MM.1S (cell line): Measurements from ENCODE around the gene CDH16.
A peak's percentile ranks its signal among the peaks of the same experiment; 100 is the strongest.

Experiments
- DNase-seq: peaks from one replicate; pipeline ENCODE4 v3.0.0-alpha.2; 2015
- H2AFZ ChIP-seq: fragments of 300-600 bp; sonication (generic); 2 replicates; pipeline ENCODE4 v1.6.0; 2016; ENCODE audit warnings: antibody characterized with exemption, low read length
- H3F3A ChIP-seq: fragments of 300-600 bp; sonication (generic); 2 replicates; pipeline ENCODE4 v1.6.1; 2016; ENCODE audit warnings: mild to moderate bottlenecking, antibody characterized with exemption, low read length, moderate library complexity, mixed read lengths; ENCODE audit not compliant: insufficient read depth
- H3K27ac ChIP-seq: fragments of 300-600 bp; sonication (generic); 2 replicates; pipeline ENCODE4 v1.5.1; 2016; ENCODE audit warnings: mild to moderate bottlenecking, low read length
- H3K27me3 ChIP-seq: fragments of 300-600 bp; sonication (generic); replicated peaks from 2 replicates; pipeline ENCODE4 v1.6.0; 2016; ENCODE audit warnings: low read length; ENCODE audit not compliant: insufficient read depth
- H3K36me3 ChIP-seq: fragments of 300-600 bp; sonication (generic); replicated peaks from 2 replicates; pipeline ENCODE4 v1.6.1; 2016; ENCODE audit warnings: mild to moderate bottlenecking, low read length, mixed read lengths; ENCODE audit not compliant: insufficient read depth
- H3K4me1 ChIP-seq: fragments of 300-600 bp; sonication (generic); 2 replicates; pipeline ENCODE4 v1.6.1; 2016; ENCODE audit warnings: low read length, mixed read lengths
- H3K4me2 ChIP-seq: fragments of 300-600 bp; sonication (generic); 2 replicates; pipeline ENCODE4 v1.6.0; 2016; ENCODE audit warnings: low read depth, low read length
- H3K4me3 ChIP-seq: fragments of 300-600 bp; sonication (generic); 2 replicates; pipeline ENCODE4 v1.5.1; 2016; ENCODE audit warnings: low read length, mixed read lengths
- H3K79me2 ChIP-seq: fragments of 300-600 bp; sonication (generic); 2 replicates; pipeline ENCODE4 v1.6.1; 2016; ENCODE audit warnings: mixed run types, low read length, mixed read lengths
- H3K9ac ChIP-seq: fragments of 300-600 bp; sonication (generic); 2 replicates; pipeline ENCODE4 v1.6.1; 2016; ENCODE audit warnings: low read length, mixed read lengths
- H3K9me2 ChIP-seq: fragments of 300-600 bp; sonication (generic); replicated peaks from 2 replicates; pipeline ENCODE4 v1.6.1; 2016; ENCODE audit warnings: mild to moderate bottlenecking, low read length, mixed read lengths; ENCODE audit not compliant: insufficient read depth
- H3K9me3 ChIP-seq: fragments of 300-600 bp; sonication (generic); replicated peaks from 2 replicates; pipeline ENCODE4 v1.6.1; 2016; ENCODE audit warnings: mild to moderate bottlenecking, low read length, mixed read lengths; ENCODE audit not compliant: insufficient read depth
- H4K20me1 ChIP-seq: fragments of 300-600 bp; sonication (generic); 2 replicates; pipeline ENCODE4 v1.6.1; 2016; ENCODE audit warnings: mild to moderate bottlenecking, low read length, moderate library complexity, mixed read lengths; ENCODE audit not compliant: insufficient read depth
- EZH2 ChIP-seq: fragments of 300-600 bp; sonication (generic); optimal IDR thresholded peaks from 2 replicates; pipeline ENCODE3; 2017; ENCODE audit warnings: low read depth, mild to moderate bottlenecking, antibody characterized with exemption, low read length, mixed read lengths
- EZH2phosphoT487 ChIP-seq: fragments of 300-600 bp; sonication (generic); IDR thresholded peaks from 2 replicates; pipeline ENCODE4 v1.6.1; 2018; ENCODE audit warnings: antibody characterized with exemption, low read length
- TF ChIP-seq, protein P1 (sequence below): fragments of 300-600 bp; sonication (generic); IDR thresholded peaks from 2 replicates; pipeline ENCODE4 v1.5.1; 2016; ENCODE audit warnings: antibody characterized with exemption, low read length, mixed read lengths

The CDH16 gene

DNA sequence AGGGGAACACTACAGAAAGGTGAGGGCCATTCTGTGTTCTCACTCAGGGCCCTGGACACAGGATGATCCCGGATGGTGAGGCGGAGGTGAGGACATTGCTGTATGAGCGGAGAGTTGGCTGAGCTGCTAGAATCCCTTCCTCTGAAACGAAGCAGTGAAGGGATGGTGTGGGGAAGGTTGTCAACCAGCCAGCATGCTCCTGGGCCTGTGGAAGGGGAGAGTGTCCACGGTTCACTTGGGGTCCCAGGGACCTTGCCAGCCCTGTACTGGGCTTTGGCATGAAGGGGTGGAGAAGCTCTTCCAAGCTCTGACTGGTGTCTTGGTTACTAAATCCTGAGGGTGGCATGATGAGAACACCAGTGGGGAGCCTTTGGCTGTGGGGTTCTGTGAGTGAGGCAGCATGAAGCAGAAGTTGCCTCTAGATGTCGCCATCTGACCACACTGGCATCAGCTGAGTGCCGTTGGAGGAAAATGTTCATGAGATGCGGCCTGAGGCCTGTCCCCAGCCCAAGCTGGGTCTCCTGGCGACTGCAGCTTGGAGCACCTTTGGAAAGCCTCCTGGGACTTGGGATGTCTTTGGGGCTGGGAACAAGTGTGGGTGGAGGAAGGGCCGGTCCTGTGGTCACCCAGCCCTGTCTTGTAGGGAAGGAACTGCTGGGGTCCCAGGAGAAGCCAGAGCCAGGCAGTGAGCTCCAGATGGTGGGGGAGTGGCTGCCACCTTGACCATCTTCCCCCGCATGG lies 23.6 kb downstream of the CDH16 start:
- H3F3A ChIP-seq, result no peaks in the 10 kb centered on the region
- TF ChIP-seq EZH2, result no peak
- TF ChIP-seq, protein P1, sequence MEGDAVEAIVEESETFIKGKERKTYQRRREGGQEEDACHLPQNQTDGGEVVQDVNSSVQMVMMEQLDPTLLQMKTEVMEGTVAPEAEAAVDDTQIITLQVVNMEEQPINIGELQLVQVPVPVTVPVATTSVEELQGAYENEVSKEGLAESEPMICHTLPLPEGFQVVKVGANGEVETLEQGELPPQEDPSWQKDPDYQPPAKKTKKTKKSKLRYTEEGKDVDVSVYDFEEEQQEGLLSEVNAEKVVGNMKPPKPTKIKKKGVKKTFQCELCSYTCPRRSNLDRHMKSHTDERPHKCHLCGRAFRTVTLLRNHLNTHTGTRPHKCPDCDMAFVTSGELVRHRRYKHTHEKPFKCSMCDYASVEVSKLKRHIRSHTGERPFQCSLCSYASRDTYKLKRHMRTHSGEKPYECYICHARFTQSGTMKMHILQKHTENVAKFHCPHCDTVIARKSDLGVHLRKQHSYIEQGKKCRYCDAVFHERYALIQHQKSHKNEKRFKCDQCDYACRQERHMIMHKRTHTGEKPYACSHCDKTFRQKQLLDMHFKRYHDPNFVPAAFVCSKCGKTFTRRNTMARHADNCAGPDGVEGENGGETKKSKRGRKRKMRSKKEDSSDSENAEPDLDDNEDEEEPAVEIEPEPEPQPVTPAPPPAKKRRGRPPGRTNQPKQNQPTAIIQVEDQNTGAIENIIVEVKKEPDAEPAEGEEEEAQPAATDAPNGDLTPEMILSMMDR, result peak; percentile 91
- TF ChIP-seq EZH2phosphoT487, result no peak
- no peaks in the 10 kb centered on the region for H3K9me3 ChIP-seq
- H3K4me3 ChIP-seq, result no peak overlapping the region
- no peaks in the 10 kb centered on the region for H4K20me1 ChIP-seq
- DNase-seq, result peak; percentile 62
- H3K27ac ChIP-seq, result no peak overlapping the region
- H3K36me3 ChIP-seq, result no peaks in the 10 kb centered on the region
- no peaks in the 10 kb centered on the region for H3K79me2 ChIP-seq
- no peaks in the 10 kb centered on the region for H3K27me3 ChIP-seq
- no peak overlapping the region for H3K4me2 ChIP-seq
- H3K9ac ChIP-seq, result no peak overlapping the region
- no peak overlapping the region for H2AFZ ChIP-seq
- H3K4me1 ChIP-seq, result no peaks in the 10 kb centered on the region
- no peaks in the 10 kb centered on the region for H3K9me2 ChIP-seq

DNA sequence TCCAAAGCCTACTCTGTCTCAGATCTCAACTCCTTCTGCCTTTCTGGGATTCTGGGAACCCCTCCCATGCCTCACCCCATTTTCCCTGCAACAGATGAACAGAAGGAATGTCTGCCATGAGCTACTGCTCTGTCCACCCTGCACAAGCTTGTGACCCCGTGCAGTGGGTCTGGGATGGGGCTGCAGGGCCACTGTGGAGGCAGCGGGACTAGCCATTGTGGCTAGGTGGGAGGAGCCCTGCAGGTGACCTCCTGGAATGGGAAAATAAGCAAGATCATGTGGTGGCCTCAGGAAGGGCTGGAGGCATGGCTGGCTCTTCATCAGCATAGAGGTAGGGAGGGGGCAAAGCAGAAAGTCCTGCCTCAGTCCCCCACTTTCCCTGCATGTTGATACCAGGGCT lies 24.6 kb downstream of the CDH16 start:
- H3K27me3 ChIP-seq, result no peaks in the 10 kb centered on the region
- H3F3A ChIP-seq, result no peaks in the 10 kb centered on the region
- no peak overlapping the region for H3K27ac ChIP-seq
- no peak for DNase-seq
- no peak overlapping the region for H2AFZ ChIP-seq
- H3K4me3 ChIP-seq, result no peak overlapping the region
- H3K9me3 ChIP-seq, result no peaks in the 10 kb centered on the region
- no peak overlapping the region for H3K4me2 ChIP-seq
- H3K9me2 ChIP-seq, result no peaks in the 10 kb centered on the region
- no peaks in the 10 kb centered on the region for H3K79me2 ChIP-seq
- no peaks in the 10 kb centered on the region for H3K36me3 ChIP-seq
- no peak overlapping the region for H3K9ac ChIP-seq
- H3K4me1 ChIP-seq, result no peaks in the 10 kb centered on the region
- TF ChIP-seq EZH2phosphoT487 (no peak), EZH2 (no peak)
- TF ChIP-seq, protein P1, result no peak
- H4K20me1 ChIP-seq, result no peaks in the 10 kb centered on the region

DNA sequence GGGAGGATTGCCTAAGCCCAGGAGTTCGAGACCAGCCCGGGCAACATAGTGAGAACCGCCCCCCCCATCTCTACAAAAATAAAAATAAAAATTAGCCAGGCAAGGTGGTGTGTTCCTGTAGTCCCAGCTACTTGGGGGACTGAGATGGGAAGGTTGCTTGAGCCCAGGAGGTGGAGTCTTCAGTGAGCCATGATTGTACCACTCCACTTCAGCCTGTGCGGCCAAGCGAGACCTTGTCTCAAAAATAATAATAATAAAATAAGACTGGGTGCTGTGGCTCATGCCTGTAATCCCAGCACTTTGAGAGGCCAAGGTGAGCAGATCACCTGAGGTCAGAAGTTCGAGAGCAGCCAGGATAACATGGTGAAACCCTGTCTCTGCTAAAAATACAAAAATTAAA lies 26.9 kb downstream of the CDH16 start:
- H3K36me3 ChIP-seq, result no peaks in the 10 kb centered on the region
- H3K4me1 ChIP-seq, result no peaks in the 10 kb centered on the region
- no peaks in the 10 kb centered on the region for H3F3A ChIP-seq
- no peak overlapping the region for H3K9ac ChIP-seq
- no peak for TF ChIP-seq EZH2
- TF ChIP-seq, protein P1, result no peak
- no peak for TF ChIP-seq EZH2phosphoT487
- no peaks in the 10 kb centered on the region for H3K9me2 ChIP-seq
- H3K4me3 ChIP-seq, result no peak overlapping the region
- no peak overlapping the region for H2AFZ ChIP-seq
- no peaks in the 10 kb centered on the region for H3K9me3 ChIP-seq
- no peaks in the 10 kb centered on the region for H3K27me3 ChIP-seq
- H3K27ac ChIP-seq, result no peak overlapping the region
- DNase-seq, result no peak
- H4K20me1 ChIP-seq, result no peaks in the 10 kb centered on the region
- no peak overlapping the region for H3K4me2 ChIP-seq
- 0 out of 2 replicates have a peak, but pooled peaks cover 6% of the 10 kb centered on the region for H3K79me2 ChIP-seq
